Gastrocnemius medialis (tissue), 4 donors: ENCODE measurements around the gene ASB16.

Experiments used
- POLR2A ChIP-seq, 2 donors: fragments of 450-650 bp; IDR thresholded peaks; one replicate each; pipeline ENCODE4 v1.6.1; 2017; ENCODE audit warnings: antibody characterized with exemption in 2 of 2, mild to moderate bottlenecking in 2 of 2, moderate library complexity in 2 of 2
- TF ChIP-seq, protein P1 (sequence below), 5 experiments: fragments of 450-650 bp in 3 of 5; fragments of 200-600 bp in 2 of 5; sonication (generic) in 2 of 5; IDR thresholded peaks in 4 of 5; conservative IDR thresholded peaks in 1 of 5; 1 replicate in 4 of 5; 2 replicates in 1 of 5; pipeline ENCODE4 v1.5.1; 2016 to 2019; ENCODE audit warnings: antibody characterized with exemption in 5 of 5, mild to moderate bottlenecking in 3 of 5, moderate library complexity in 3 of 5

DNA sequence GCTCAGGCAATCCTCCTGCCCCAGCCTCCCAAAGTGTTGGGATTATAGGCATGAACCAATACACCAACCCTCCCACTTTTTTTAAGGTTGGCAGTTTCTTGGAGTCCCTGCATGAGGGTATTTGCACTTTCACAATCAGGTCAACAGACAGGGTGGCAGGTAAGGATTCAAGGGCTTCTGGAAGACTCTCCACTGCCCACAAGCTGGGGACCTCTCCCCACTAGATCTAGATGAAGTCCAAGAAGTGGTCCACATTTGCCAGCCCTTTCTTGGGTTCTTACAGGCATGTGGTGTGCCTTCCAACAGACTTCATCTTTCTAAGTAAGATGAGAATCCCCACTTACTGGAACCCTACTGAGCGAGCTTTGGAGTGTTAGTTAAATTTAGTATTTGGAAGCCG, 3.9 kb downstream of the ASB16 start:
- TF ChIP-seq, protein P1, sequence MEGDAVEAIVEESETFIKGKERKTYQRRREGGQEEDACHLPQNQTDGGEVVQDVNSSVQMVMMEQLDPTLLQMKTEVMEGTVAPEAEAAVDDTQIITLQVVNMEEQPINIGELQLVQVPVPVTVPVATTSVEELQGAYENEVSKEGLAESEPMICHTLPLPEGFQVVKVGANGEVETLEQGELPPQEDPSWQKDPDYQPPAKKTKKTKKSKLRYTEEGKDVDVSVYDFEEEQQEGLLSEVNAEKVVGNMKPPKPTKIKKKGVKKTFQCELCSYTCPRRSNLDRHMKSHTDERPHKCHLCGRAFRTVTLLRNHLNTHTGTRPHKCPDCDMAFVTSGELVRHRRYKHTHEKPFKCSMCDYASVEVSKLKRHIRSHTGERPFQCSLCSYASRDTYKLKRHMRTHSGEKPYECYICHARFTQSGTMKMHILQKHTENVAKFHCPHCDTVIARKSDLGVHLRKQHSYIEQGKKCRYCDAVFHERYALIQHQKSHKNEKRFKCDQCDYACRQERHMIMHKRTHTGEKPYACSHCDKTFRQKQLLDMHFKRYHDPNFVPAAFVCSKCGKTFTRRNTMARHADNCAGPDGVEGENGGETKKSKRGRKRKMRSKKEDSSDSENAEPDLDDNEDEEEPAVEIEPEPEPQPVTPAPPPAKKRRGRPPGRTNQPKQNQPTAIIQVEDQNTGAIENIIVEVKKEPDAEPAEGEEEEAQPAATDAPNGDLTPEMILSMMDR (IDR thresholded peaks at IDR 0.05 in 4 of 5, conservative IDR thresholded peaks at IDR 0.05 in 1 of 5): no peak
- no peak for TF ChIP-seq POLR2A (IDR thresholded peaks at IDR 0.05)
